ENCODE measurements around the gene MMP28. TPM values are rescaled to one million over a fixed set of nuclear protein-coding genes. Genes with fewer than 3 reads are reported as not detected.
A peak's percentile ranks its signal among the peaks of the same experiment; 100 is the strongest.

Gene MMP28
- total RNA-seq, 1 donor from 2014 or later, result 44.6 TPM

- TF ChIP-seq CTCF (IDR thresholded peaks at IDR 0.05), result no peak
- peak overlapping the region; percentile 75 to 91 for H3K27ac ChIP-seq
- H3K4me1 ChIP-seq, result peaks cover 5 to 24% of the 10 kb centered on the region in 2 donors
- H3K27me3 ChIP-seq, result no peaks in the 10 kb centered on the region
- no peaks in the 10 kb centered on the region for H3K36me3 ChIP-seq
- peak overlapping the region in 1 of 2 donors; percentile 54 for H3K4me3 ChIP-seq
- intact Hi-C loops (cut with DNase I), result no loop called here
- H3K9me3 ChIP-seq, result no peaks in the 10 kb centered on the region
- no peak for DNase-seq (ENCODE audit: low spot score in 2 of 2)
Observed at GRCh38 chr17:35775583-35775982, 19.9 kb downstream of the MMP28 start.

- intact Hi-C loops (cut with DNase I), result no loop called here
- Histone ChIP-seq H3K4me3 (peak overlapping the region; percentile 35 to 54), H3K9me3 (no peaks in the 10 kb centered on the region), H3K36me3 (no peaks in the 10 kb centered on the region), H3K27me3 (no peaks in the 10 kb centered on the region), H3K4me1 (peaks cover 5 to 24% of the 10 kb centered on the region in 2 donors), H3K27ac (peak overlapping the region; percentile 75 to 91)
- no peak for DNase-seq (ENCODE audit: low spot score in 2 of 2)
- no peak for TF ChIP-seq CTCF (IDR thresholded peaks at IDR 0.05)
Observed at GRCh38 chr17:35775039-35775438, 20.4 kb downstream of the MMP28 start.

- Histone ChIP-seq H3K36me3 (no peaks in the 10 kb centered on the region), H3K27me3 (no peaks in the 10 kb centered on the region), H3K27ac (peak overlapping the region; percentile 75 to 91), H3K4me3 (peak overlapping the region; percentile 35 to 54), H3K9me3 (no peaks in the 10 kb centered on the region), H3K4me1 (peaks cover 5 to 24% of the 10 kb centered on the region in 2 donors)
- TF ChIP-seq CTCF (IDR thresholded peaks at IDR 0.05), result no peak
- peak; percentile 31 to 87 for DNase-seq (ENCODE audit: low spot score in 2 of 2)
- intact Hi-C loops (cut with DNase I), result no loop called here
Observed at GRCh38 chr17:35774499-35774898, 20.9 kb downstream of the MMP28 start.

- H3K4me3 ChIP-seq, result no peak overlapping the region
- H3K27me3 ChIP-seq, result no peaks in the 10 kb centered on the region
- intact Hi-C loops (cut with DNase I), result no loop called here
- no peaks in the 10 kb centered on the region for H3K9me3 ChIP-seq
- TF ChIP-seq CTCF (IDR thresholded peaks at IDR 0.05), result no peak
- H3K27ac ChIP-seq, result peak overlapping the region; percentile 75 to 91
- peaks cover 5 to 24% of the 10 kb centered on the region in 2 donors for H3K4me1 ChIP-seq
- DNase-seq (ENCODE audit: low spot score in 2 of 2), result no peak
- H3K36me3 ChIP-seq, result no peaks in the 10 kb centered on the region
Observed at GRCh38 chr17:35773679-35774425, 21.6 kb downstream of the MMP28 start.

- Histone ChIP-seq H3K27me3 (no peaks in the 10 kb centered on the region), H3K36me3 (no peaks in the 10 kb centered on the region), H3K27ac (peak overlapping the region; percentile 75 to 91), H3K4me3 (no peak overlapping the region), H3K9me3 (no peaks in the 10 kb centered on the region), H3K4me1 (peaks cover 5 to 24% of the 10 kb centered on the region in 2 donors)
- DNase-seq (ENCODE audit: low spot score in 2 of 2), result no peak
- TF ChIP-seq CTCF (IDR thresholded peaks at IDR 0.05), result no peak
- intact Hi-C loops (cut with DNase I), result no loop called here
Observed at GRCh38 chr17:35773129-35773528, 22.3 kb downstream of the MMP28 start.
